Stimulated activated CD4-positive, alpha-beta T cell treated with anti-CD3 and anti-CD28 coated beads, Interleukin-4, amount 100 ng/mL, for 1 hour (primary cell): ENCODE data around the gene PADI3.

Experiments
- DNase-seq: peaks from one replicate; pipeline ENCODE4 v3.0.0-alpha.2; 2020

PADI3 gene, protein sequence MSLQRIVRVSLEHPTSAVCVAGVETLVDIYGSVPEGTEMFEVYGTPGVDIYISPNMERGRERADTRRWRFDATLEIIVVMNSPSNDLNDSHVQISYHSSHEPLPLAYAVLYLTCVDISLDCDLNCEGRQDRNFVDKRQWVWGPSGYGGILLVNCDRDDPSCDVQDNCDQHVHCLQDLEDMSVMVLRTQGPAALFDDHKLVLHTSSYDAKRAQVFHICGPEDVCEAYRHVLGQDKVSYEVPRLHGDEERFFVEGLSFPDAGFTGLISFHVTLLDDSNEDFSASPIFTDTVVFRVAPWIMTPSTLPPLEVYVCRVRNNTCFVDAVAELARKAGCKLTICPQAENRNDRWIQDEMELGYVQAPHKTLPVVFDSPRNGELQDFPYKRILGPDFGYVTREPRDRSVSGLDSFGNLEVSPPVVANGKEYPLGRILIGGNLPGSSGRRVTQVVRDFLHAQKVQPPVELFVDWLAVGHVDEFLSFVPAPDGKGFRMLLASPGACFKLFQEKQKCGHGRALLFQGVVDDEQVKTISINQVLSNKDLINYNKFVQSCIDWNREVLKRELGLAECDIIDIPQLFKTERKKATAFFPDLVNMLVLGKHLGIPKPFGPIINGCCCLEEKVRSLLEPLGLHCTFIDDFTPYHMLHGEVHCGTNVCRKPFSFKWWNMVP

DNA sequence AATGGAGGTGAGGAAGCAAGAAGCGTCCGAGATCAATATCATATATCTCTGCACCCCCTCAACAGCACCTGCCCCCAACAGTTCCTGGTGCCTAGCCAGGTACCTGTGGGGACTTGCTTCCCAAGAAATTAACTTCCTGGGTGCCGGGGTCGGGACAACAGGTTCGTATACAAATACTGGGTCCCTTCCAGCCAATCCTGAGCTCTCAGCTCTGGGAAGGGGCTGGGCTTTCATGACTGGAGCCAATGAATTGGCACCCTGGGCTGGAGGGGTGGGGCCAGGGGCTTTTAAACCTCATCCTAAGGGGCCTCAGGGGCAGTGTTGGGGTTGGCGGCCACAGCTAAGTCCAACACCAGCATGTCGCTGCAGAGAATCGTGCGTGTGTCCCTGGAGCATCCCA is at the start of gene PADI3:
Gene PADI3, plus strand, starts transcription at position 318 of the 400 bp plus-strand sequence. Its CDS starts 40 bp downstream, at position 358.
- DNase-seq, result no peak

DNA sequence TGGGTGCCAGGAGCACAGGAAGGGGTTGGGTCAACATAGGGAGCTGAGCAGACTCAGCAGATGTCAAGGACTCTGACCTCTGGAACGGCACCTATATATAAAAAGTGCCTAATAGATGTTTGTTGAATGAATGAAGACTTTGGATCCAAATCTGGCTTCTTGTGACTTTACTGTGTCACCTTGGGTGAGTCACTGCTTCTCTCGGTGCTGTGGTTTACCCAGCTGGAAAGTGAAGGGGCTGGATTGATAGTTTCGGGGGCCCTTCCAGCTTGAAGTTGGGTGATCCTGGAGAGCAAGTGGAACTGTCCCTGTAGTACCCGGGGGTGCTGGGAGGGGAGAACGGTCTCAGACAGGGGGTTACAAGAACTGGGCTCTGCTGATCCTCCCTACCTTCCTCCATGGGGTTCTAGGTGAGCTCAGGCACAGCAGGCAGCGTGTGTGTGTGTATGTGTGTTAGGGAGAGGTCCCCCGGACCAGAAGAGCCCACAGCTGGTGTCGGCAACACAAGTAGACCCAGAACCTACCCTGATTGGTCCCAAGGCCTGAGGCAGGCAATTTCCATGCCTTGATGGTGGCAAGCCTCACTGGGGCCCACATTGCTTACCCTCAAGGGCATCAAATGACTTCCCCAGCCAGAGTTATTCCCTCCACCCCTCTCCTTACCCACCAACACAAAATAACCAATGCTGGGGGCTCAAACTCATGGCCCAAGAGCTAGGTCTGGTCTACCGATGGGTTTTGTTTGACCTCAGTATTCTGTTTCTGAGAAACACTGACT is 49.4 kb upstream of the PADI3 start:
- DNase-seq, result no peak

DNA sequence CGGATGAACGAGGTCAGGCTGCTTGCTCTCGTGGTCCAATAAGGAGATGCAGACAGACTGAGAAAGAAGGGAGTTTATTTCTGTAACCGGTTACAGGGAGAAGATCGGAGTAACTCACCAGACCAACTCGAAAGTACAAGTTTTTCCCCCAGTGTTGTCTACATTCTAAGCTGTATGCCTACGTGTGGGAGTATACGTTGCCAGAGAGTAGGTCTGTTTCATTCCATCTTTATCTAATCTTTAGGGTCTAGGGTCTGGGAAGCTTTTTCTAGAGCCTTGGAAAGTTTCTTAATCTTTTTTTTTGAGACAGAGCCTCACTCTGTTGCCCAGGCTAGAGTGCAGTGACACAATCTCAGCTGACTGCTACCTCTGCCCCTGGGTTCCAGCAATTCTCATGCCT is 48.7 kb upstream of the PADI3 start:
- no peak for DNase-seq

DNA sequence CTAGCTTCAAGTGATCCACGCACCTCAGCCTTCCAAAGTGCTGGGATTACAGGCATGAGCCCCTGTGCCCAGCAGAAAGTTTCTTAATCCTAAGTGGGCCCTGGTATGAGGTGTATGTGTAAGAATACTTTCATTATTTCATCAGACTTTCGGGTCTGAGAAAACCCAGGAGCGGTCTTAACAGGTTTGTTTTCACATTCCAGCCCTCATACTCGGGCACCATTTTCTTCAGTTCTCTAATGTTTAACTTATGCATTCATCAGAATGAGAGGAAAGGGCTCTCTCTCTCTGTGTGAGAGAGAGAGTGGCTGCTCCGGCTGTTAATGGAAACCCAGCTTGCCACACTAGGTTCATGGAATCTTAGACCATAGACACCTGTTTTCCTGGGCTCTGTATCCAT is 48.1 kb upstream of the PADI3 start:
- no peak for DNase-seq

DNA sequence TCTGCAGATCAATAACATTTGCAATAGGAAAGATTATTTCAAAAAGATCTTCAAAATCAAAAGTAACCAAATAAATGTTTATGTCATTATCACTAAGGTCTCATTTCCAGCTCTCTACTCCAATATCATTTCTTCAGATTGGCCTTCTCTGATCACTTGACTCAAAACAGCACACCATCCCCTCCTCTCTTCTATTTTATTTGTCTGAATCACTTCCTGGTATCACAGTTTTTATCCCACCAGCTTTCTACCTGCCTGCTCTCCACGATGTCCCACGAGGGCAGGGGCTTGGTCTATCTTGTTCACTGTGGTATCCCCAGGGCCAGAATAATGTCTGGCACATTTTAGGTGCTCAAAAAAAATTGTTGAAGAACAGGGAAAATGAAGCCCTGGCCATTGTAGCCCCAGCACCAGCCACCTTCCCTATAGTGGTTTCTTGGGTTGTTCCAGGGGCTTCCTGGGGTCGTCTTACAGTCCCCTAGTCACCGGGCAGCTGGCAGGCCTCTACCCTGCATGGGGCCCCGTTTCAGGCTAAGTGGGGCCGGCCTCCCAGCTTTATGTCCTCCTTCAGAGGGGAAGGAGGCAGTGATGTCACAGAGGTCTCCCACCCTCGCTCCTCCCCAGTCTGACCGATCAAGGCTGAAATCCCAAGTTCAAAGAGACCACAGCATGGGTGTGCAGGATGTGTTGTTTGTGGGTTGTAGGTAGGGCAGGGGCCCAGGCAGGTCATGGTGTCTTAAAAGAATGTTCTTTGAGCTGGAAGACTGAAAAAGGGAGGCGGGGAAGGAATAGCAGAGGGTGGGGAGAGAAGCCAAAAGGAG is 47.5 kb upstream of the PADI3 start:
- no peak for DNase-seq

DNA sequence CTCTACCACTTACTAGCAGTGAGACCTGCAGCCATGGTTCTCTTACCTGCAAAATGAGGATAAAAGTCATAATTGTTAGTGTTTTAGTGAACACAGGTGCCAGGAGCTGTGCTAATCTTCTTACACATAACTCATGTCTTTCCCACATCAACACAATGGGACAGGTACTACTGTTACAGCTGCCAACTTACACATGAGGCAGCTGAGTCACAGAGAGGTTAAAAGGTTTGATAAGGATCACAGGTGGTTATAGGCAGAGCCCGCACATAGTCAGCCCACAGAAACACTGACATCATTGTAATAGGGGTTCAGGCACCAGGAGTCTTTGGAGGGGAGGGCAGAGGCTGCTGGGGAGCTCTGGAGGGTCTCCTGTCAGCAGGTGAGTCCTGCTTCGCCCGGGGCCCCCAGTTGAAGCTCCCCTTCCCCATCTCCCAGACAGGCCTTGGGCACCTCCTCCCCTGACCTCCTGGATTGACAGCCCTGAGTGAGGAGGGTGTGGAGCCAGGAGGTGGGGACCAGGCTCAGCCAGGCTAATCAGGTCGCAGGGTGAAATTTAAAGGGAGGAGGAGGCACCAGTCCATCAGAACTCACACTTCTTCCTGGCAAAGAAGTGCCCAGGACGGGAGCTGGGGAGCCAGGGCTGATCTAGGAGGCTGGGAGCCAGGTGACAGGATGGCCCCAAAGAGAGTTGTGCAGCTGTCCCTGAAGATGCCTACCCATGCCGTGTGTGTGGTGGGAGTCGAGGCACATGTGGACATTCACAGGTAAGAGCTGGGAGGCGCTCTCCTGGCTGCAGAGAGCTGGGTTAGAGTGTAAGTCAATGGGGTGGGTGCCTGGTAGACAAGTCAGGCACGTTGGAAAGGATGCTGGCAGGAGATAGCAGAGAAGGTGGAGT is 44.1 kb upstream of the PADI3 start, which contains the start of gene PADI1:
Gene PADI1, plus strand, starts transcription at position 583 of the 895 bp plus-strand sequence. Its CDS starts 90 bp downstream, at position 673.
- DNase-seq, result no peak

DNA sequence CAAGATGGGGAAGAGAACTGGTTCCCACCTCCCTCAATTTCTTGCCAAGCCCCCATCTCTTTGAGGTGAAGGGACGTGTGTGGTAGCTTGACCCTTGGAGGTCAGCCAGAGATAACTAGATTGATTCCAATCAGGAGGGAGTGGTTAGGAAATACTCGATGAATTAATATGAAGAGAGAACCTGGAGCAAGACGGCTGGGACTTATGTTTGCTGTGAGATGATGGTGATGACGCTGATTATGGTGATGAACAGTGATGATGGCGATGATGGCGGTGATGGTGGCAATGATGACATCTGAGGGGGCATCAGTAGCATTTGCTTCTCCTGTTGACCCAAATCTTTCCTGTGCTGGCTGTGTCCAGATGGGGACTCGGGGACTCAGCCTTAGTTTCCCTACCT is 43.2 kb upstream of the PADI3 start:
- DNase-seq, result no peak

DNA sequence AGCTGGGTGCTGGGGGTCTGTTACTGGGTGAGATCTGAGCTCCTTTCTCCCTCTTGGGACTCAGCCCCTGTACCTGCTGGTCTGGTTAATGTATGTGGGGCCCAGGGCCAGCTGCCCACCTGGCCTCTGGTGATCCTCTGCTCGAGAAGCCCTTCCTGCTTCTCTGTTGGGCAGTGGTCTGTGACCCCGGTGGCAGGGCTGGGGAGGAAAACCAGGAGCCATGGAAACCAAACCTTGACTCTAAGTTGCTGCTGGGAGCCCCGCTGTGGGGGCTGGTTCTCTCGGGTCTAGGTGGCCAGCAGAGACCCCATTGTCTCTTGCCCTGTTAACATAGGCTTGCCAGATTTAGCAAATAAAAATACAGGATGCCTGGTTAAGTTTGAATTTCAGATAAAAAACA is 42.7 kb upstream of the PADI3 start:
- DNase-seq, result no peak

DNA sequence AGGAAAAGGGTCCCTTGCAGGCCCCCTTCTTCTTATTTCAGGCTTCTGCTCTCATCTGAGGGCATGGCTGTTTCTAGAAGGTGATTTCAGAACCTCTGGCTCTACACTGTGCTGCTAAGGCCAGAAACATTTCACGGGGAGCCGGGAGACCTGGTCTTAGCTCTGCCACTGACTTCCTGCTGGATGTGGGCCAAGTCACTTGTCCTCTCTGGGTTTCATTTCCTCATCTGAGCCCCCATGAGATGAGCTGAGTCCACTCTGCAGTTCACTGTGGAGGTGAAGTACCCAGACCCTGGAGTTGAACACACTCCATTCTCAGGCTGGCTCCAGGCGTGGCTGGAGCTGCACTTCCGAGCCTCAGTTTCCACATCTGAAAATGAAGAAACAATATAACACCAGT is 41.9 kb upstream of the PADI3 start:
- no peak for DNase-seq

DNA sequence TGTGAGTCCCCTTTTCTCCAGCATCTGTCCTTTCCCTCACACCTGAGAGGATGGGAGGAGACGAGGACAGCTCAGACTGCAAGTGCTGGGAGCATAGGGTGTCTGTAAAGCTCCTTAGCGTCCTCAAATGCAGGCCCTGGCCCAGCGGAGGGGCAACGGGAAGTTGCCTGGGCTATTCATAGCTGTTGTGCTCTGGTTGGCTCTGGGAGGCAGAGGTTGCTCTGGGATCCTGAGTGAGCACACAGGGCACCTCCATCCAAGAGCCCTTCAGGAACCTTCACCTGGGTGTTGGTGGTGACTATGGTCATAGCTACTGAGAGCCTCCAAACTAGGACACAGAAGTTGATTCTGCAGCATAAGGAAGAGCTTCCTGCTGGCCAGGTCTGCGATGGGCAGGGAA is 41.4 kb upstream of the PADI3 start:
- no peak for DNase-seq

DNA sequence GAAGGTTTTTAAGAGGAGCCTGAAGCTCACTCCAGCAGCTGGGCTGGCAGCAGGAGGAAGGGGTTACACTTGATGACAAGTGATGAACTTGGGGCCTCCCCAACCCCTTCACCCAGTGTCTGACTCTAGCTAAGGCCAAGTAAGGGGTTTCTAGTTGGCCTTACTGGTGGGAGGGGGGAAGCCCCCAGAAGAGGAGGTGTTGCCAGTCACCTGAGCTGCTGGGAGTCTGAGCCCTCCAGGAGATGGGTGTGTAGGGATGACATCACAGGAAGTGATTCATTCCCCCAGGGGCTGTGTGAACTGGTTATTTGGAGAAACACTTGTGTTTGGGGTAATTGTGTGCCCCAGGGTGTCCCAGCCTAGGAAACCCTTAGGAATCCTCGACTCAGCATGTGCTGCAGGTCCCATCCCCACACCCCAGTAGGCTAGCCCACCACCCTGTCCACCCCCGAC is 40.9 kb upstream of the PADI3 start:
- DNase-seq, result peak; percentile 42

DNA sequence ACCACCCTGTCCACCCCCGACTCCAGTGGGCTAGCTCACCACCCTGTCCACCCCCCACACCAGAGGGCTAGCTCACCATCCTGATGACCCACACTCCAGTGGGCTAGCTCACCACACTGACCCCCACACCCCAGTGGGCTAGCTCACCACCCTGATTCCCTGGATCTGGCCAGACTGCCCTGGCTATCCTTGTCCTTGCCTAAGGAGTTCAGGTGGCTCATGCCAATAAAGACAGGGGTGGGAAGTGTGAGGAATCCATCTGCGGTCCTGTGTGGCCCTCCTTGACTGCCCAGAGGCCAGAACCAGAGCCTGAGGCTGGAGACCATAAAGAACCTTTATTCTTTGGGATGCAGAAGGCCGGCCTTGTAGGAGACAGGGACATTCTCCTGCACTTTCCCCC is 40.4 kb upstream of the PADI3 start:
- DNase-seq, result no peak

DNA sequence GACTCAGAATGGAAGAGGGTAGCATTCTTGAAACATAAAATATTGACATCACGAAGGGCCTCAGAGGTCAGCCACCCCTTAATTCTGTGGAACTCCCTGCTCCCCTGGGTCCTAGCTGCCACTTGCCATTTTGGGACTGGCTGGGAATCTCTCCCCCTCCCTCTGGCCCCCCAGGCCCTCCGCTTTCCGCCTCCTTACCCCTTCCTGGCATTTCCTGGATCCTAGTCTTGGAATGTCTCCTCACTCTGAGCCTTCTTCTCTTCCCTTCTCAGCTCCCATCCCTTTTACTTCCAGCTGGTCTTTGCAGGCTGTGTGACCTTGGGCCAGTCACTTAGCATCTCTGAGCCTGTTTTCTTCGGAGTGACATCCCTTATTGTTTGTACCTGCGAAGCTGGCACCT is 39.5 kb upstream of the PADI3 start:
- DNase-seq, result no peak

DNA sequence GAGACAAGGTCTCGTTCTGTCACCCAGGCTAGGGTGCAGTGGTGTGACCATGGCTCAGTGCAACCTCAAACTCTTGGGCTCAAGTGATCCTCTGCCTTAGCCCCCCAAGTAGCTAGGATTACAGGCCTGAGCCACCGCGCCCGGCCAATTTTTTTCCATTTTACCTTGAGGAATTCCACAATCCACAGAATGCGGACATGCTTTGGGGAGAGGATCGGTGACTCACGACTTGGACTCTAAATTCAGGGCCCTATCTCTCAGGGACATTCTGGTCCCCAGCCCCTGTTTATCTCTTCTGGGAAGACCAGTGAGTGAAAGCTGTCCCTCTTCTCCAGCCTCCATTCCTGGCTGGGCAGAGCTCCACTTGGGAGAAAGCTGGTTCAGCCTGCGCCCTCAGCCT is 38.7 kb upstream of the PADI3 start:
- no peak for DNase-seq

DNA sequence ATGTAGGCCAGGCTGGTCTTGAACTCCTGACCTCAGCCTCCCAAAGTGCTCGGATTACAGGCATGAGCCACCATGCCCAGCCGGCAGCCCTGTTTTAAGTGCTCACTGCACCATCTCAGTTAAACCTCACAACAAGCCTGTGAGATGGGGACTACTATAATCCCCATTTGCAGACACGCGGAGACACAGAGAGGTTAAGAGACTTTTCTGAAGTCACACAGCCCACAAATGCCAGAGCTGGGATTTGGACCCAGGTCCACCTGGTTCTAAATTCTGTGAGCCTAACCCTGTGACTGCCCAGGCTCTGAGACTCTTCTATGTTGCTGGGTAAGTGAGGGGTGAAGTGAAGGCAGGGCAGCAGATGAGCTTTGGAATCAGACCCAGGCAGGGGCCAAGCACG is 37.5 kb upstream of the PADI3 start:
- DNase-seq, result no peak

DNA sequence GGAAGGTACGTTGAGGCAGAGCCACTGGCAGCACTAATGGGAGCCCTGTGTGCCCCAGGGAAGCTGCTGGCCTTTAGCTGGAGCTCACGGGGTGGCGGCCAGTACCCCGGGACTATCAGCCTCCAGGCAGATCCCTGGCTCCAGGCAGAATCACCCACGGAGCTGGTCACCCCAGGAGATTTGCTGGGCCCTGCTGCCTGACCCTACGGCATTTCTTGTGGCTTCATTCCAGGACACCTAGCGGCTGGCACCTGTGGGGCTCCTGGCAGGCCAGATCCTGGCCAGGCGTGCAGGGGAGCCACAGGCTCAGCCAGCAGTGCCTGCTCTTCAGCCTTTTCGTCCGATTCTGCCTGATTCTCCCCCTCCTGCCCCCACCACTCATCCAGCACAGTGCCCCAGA is 36.9 kb upstream of the PADI3 start:
- no peak for DNase-seq

DNA sequence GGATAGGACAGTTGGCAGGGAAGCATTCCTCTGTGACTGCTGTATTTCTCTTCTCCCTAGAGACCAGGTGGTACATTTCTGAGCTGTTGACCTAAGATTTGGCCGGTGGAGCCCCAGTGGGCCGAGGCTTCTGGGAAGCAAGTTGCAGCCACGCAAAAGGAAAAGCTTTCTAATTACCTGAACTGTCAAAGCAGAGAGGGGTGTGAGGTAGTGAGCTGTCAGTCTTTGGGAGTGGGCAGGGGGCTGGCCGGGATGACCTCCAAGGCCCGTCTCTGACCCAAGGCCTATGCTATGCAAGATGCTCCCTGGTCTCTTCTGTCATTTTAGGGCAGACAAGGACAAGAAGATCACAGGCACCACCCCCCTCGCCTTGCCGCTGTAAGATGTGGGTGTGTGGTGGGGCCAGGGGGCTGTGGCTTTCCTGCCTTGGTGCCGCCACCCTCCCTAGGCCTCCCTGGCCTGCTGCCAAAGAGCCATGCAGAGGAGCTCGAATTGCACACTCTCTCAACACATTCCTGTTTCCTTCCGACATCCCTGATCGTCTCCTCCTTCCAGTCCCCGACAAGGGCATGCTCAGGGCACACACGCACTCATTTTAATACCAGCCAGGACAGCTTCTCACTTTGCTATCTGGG is 36.3 kb upstream of the PADI3 start:
- peak; percentile 59 for DNase-seq

DNA sequence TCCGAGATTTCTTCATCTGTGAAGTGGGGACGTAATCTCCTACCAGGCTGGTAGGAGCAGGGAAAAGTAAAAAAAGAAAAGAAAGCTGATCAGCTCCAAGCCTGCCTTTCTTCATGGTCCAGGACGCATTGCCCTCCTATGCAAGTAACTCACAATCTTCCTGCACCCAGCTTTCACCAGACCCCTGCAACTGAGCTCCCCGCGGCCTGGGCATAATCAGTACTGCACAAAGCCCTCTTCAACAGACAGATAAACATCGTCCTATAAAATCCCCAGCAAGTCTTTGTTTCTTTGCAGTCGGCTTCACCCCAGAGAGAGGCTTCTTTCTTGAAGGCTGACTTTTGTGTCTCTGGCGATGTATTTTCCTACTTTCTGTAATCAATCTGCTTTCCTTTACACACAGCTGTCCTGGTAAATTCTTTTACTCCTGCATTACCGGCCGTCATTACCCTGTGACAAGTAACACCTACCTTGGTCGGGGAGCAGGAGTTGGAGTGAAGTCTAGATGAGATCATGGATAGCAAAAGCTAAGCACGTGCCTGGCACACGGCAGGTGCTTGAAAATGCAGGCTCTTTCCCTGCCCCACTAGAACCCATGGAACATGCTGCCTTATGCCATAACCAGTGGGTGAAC is 35.6 kb upstream of the PADI3 start:
- no peak for DNase-seq

DNA sequence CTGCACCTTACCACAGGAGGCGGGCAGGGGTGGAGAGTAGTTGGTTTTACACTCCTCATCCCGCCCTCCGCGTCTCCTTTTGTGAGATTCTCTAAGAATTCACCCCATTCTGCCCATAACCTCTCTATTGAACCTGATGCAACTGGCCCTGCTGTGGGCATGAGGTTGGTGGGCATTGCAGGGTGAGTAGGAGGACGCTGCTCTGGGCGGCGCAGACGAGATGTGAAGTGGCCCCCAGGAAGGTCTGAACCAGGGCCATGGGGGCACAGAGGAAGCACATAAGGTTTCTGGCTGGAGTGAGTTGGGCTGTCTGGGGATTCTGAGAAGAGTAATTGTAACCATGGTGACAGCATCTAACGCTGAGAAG is 35.1 kb upstream of the PADI3 start:
- no peak for DNase-seq

DNA sequence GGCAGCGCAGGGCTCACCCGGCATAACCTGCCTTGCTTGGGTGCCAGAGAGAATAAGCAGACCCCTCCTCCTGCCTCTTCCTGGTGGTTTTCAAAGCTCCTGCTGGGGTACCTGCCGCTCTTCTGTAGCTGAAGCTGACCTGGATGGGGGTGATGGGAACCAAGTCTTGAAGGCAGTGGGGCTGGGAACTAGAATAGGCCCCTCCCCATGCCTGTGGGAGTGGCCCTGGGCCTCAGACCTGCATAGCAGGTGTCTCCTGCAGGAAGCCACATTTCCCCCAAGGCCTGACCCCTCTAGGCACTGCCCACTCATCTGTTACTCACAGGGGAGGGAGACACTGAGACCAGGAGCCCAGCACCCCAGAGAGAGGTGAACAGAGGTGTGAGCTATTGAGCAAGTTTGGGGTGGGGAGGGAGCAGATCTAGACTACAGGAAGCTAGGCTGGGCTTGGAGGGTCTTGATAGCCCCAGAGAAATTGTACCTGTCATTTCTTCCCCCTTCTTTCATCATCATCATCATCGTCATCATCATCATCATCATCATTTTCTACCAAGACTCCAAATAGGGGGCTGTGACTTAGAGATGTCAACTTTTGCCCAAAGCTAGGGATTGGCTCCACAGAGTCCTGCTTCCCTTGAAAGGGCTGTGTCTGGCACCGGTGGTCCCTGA is 33.9 kb upstream of the PADI3 start:
- DNase-seq, result no peak
